T-helper 2 cell (primary cell): ENCODE results near the gene TRIM15.
"Not testable (repeated sequence)": the region's sequence is repeated elsewhere in the genome, so short reads cannot be mapped to it uniquely, and the experiment has no call there.

ENCODE experiments used
- DNase-seq, 5 experiments: peaks; one replicate each; pipeline versions ENCODE4 v3.0.0 to v3.0.0-alpha.2; 2012 to 2022

TRIM15 gene

GRCh38 chr6:30163918-30164654 lies 740 bp downstream of the TRIM15 start:
- no peak for DNase-seq

GRCh38 chr6:30164714-30165113 lies 1.4 kb downstream of the TRIM15 start:
- DNase-seq = no peak

GRCh38 chr6:30165238-30165637 lies 1.9 kb downstream of the TRIM15 start:
- DNase-seq = not testable (repeated sequence)

- DNase-seq = peak in 1 of 5 experiments; percentile 55
These were observed 3.8 kb downstream of the TRIM15 start for GRCh38 chr6:30167101-30167500.

- no peak for DNase-seq
These were observed 5.4 kb downstream of the TRIM15 start for GRCh38 chr6:30168741-30169140.

- peak in 1 of 5 experiments; percentile 50 for DNase-seq
These were observed 6.6 kb downstream of the TRIM15 start for GRCh38 chr6:30169658-30170614.

- no peak for DNase-seq
These were observed 8.5 kb downstream of the TRIM15 start for GRCh38 chr6:30171677-30172471.

GRCh38 chr6:30172681-30173080 lies 9.3 kb downstream of the TRIM15 start:
- no peak for DNase-seq

- no peak for DNase-seq
These were observed 12.4 kb downstream of the TRIM15 start for GRCh38 chr6:30175765-30176164.

- DNase-seq = no peak
These were observed 15.5 kb downstream of the TRIM15 start for GRCh38 chr6:30178837-30179236.

- no peak for DNase-seq
These were observed 16.8 kb downstream of the TRIM15 start for GRCh38 chr6:30180145-30180544.

GRCh38 chr6:30184417-30185031 lies 21.2 kb downstream of the TRIM15 start:
- no peak for DNase-seq

- DNase-seq = no peak
These were observed 22.6 kb downstream of the TRIM15 start for GRCh38 chr6:30185846-30186484.

- no peak for DNase-seq
These were observed 25.2 kb downstream of the TRIM15 start for GRCh38 chr6:30188541-30188940.

- no peak for DNase-seq
These were observed 28.7 kb downstream of the TRIM15 start for GRCh38 chr6:30192076-30192475.

- DNase-seq = no peak
These were observed 31.7 kb downstream of the TRIM15 start for GRCh38 chr6:30194797-30195690.

GRCh38 chr6:30195951-30196350 lies 32.6 kb downstream of the TRIM15 start:
- DNase-seq = no peak

- no peak for DNase-seq
These were observed 33.0 kb downstream of the TRIM15 start for GRCh38 chr6:30196376-30196775.

- no peak for DNase-seq
These were observed 35.1 kb downstream of the TRIM15 start for GRCh38 chr6:30198166-30199084.
